Hematopoietic multipotent progenitor cell (in vitro differentiated cells): ENCODE data around the gene BTNL2. TPM values are rescaled to one million over a fixed set of nuclear protein-coding genes. Genes with fewer than 3 reads are reported as not detected.

Experiments used
- DNase-seq, 3 donors: peaks; one replicate each; pipeline ENCODE4 v3.0.0-alpha.2; 2011 to 2015; ENCODE audit warnings: low read depth in 2 of 3, low spot score in 2 of 3
- total RNA-seq: library from RNA; depleted of rRNA; stranded (reverse); fragments of >200 nt; gene quantifications from one replicate; pipeline ENCODE4 v1.2.3, GENCODE V29; 2012

The BTNL2 gene
- total RNA-seq, 1 donor: not detected

GRCh38 chr6:32416036-32416435 lies 9.1 kb upstream of the BTNL2 start:
- no peak for DNase-seq

- DNase-seq: peak; percentile 37 to 79 (median 64)
Observed at GRCh38 chr6:32415521-32416019, 8.6 kb upstream of the BTNL2 start.

- DNase-seq: peak; percentile 69 to 82 (median 80)
Observed at GRCh38 chr6:32413427-32414047, 6.6 kb upstream of the BTNL2 start.

GRCh38 chr6:32411566-32412327 lies 4.8 kb upstream of the BTNL2 start:
- no peak for DNase-seq

GRCh38 chr6:32410906-32411305 lies 3.9 kb upstream of the BTNL2 start:
- no peak for DNase-seq

GRCh38 chr6:32406197-32406596 lies 784 bp downstream of the BTNL2 start:
- DNase-seq: no peak

GRCh38 chr6:32405656-32406055 lies 1.3 kb downstream of the BTNL2 start:
- DNase-seq: no peak

GRCh38 chr6:32402812-32403211 lies 4.2 kb downstream of the BTNL2 start:
- DNase-seq: no peak

- no peak for DNase-seq
Observed at GRCh38 chr6:32401284-32401963, 5.6 kb downstream of the BTNL2 start.

- DNase-seq: no peak
Observed at GRCh38 chr6:32397252-32397920, 9.6 kb downstream of the BTNL2 start.

- DNase-seq: no peak
Observed at GRCh38 chr6:32396028-32396427, 11.0 kb downstream of the BTNL2 start.

- DNase-seq: peak in 2 of 3 donors; percentile 77 to 80
Observed at GRCh38 chr6:32393665-32394420, 13.1 kb downstream of the BTNL2 start.

GRCh38 chr6:32391505-32391904 lies 15.5 kb downstream of the BTNL2 start:
- no peak for DNase-seq

GRCh38 chr6:32387589-32388340 lies 19.2 kb downstream of the BTNL2 start:
- DNase-seq: no peak

GRCh38 chr6:32386040-32386439 lies 20.9 kb downstream of the BTNL2 start:
- DNase-seq: no peak

GRCh38 chr6:32382757-32383420 lies 24.1 kb downstream of the BTNL2 start:
- peak in 1 of 3 donors; percentile 50 for DNase-seq

GRCh38 chr6:32379545-32379944 lies 27.4 kb downstream of the BTNL2 start:
- no peak for DNase-seq

- DNase-seq: no peak
Observed at GRCh38 chr6:32375739-32376529, 31.0 kb downstream of the BTNL2 start.
